ENCODE results near the gene ZDHHC14. TPM values are rescaled to one million over a fixed set of nuclear protein-coding genes. Genes with fewer than 3 reads are reported as not detected.

ZDHHC14 gene
- total and polyA plus RNA-seq, 3 donors from 2014 or later: 28.5 to 74.9 (median 67.9) TPM

DNA sequence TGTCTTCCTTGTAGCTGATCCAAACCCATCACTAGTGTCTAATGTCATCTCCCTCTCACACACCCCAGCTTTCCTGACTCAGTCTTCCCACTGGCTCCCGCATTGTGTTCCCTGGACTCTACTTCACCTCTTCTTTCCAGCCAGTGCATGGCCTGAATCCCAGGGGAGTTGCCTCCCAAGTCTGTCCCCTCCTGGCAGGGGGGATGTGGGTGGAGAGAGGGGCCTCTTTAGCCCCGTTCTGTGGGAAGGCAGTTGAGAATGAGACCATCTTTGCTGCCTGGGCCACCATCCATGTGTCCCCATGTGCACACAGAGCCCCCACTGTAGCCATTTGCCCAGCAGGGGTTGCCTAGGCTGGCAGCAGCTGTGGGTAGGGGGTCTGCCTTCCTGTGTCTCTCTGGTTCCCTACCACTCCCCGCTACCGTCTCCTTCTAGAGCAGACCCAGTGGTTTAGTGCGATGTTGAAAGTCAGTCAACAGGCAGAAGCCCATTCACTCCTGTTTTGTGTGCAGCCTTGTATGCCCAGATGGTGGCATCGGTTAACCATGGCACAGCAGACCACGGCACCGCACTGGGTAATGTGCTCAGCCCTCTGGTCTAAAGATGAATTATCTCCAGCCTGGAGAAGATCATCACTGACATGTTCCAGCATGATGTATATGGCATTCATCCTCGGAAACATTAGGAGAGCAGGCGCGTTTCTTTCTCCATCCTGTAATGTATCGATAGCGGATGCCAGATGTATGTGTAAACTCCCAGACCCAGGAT is 263.2 kb downstream of the ZDHHC14 start:
- Histone ChIP-seq H3K27ac (no peak overlapping the region), H3K9me3 (no peaks in the 10 kb centered on the region), H3K4me3 (no peak overlapping the region), H3K27me3 (no peaks in the 10 kb centered on the region), H3K4me1 (no peaks in the 10 kb centered on the region), H3K36me3 (ENCODE audit: low read depth, missing control alignments) (no peaks in the 10 kb centered on the region)
- no peak for TF ChIP-seq POLR2A (IDR thresholded peaks at IDR 0.05)
- TF ChIP-seq, protein P1, sequence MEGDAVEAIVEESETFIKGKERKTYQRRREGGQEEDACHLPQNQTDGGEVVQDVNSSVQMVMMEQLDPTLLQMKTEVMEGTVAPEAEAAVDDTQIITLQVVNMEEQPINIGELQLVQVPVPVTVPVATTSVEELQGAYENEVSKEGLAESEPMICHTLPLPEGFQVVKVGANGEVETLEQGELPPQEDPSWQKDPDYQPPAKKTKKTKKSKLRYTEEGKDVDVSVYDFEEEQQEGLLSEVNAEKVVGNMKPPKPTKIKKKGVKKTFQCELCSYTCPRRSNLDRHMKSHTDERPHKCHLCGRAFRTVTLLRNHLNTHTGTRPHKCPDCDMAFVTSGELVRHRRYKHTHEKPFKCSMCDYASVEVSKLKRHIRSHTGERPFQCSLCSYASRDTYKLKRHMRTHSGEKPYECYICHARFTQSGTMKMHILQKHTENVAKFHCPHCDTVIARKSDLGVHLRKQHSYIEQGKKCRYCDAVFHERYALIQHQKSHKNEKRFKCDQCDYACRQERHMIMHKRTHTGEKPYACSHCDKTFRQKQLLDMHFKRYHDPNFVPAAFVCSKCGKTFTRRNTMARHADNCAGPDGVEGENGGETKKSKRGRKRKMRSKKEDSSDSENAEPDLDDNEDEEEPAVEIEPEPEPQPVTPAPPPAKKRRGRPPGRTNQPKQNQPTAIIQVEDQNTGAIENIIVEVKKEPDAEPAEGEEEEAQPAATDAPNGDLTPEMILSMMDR (IDR thresholded peaks at IDR 0.05): no peak
- WGBS, 2 donors: 92 to 94% methylated on average over 10 to 13 of the region's 13 CpGs
- no peak for DNase-seq
- intact Hi-C loops (cut with DNase I; ENCODE audit: low total_unique reads): no loop called here

DNA sequence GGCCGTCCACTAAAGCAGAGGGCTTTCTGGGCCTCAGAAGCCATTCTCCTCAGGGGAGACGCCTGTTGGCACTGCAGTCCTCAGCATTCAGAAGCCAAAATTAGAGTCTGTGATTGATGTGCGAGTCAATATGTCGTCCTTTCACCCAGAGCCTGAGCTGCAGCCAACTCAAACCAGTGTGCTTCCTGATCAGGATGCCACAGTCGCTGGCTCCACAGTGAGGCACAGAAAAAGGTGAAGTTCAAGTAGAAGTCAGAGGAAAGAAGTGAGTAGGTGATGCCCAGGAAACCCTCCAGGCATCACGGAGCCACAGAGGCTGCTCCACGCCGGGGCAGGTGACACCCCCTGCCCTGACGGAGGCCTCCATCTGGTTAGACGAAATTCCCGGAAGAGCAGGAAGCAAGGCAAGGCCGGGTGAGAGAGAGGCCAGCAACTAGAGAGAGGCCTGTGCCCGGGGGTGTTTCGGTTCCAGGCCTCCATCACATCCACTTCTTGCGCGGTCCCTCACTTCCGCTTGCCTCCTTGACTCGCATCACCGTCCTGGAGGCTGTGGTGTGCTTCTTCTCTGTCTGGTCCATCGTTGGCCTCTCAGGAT is 264.3 kb downstream of the ZDHHC14 start:
- Histone ChIP-seq H3K4me1 (no peaks in the 10 kb centered on the region), H3K27ac (no peak overlapping the region), H3K36me3 (ENCODE audit: low read depth, missing control alignments) (no peaks in the 10 kb centered on the region), H3K27me3 (no peaks in the 10 kb centered on the region), H3K9me3 (no peaks in the 10 kb centered on the region), H3K4me3 (no peak overlapping the region)
- intact Hi-C loops (cut with DNase I; ENCODE audit: low total_unique reads): no loop called here
- TF ChIP-seq, protein P1 (IDR thresholded peaks at IDR 0.05): no peak
- no peak for TF ChIP-seq POLR2A (IDR thresholded peaks at IDR 0.05)
- no peak for DNase-seq
- 76 to 78% methylated on average over 17 to 20 of the region's 20 CpGs for WGBS, 2 donors

DNA sequence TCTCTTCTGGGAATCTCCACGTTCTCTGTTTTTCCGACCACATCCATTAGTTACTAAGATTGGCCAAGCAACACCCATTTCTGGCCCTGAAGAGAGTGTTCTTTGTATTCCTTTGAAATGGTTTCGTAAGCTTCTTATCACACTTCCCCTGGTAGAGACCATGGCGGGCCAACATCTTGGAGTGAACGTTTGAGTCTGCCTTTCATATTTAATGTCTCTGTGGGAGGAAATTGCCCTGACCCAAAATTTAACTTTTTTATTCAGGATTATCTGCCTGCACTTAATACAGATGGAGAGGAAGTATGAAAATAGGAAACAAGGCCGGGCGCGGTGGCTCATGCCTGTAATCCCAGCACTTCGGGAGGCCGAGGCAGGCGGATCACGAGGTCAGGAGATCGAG is 265.0 kb downstream of the ZDHHC14 start:
- intact Hi-C loops (cut with DNase I; ENCODE audit: low total_unique reads): no loop called here
- 75 to 82% methylated on average over 13 of the region's 13 CpGs for WGBS, 2 donors
- no peaks in the 10 kb centered on the region for H3K36me3 ChIP-seq (ENCODE audit: low read depth, missing control alignments)

DNA sequence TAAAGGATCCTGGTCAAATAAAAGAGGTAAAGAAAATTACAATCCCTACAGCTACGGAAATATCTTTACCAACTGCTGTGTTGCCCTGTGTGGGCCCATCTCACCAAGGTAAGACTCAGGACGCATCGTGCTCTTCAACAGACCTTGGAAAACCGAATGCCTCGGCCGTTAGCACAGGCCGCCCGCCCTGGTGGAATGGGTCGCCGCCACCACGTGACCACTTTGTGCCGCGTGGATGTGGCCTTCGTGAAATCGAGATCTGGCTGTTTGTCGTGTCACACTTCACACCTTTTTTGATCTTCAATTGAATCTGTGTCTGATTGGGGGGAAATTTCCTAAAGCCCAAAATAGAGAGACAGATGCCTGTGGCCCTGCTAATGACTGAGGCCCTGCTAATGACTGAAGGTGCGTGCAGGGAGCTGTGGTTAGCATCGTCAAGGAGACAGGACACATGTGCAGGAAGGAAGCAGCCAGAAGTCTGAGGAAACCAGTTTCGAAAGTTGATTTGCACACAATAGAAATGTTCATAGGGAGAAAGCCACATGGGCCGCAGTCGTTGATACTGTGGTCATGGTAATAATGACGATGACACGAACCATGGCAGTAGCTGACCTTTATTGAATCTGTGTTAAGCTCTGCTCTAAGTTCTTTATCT is 266.4 kb downstream of the ZDHHC14 start:
- Histone ChIP-seq H3K4me3 (no peak overlapping the region), H3K36me3 (ENCODE audit: low read depth, missing control alignments) (no peaks in the 10 kb centered on the region), H3K4me1 (no peaks in the 10 kb centered on the region), H3K27ac (no peak overlapping the region), H3K27me3 (no peaks in the 10 kb centered on the region), H3K9me3 (no peaks in the 10 kb centered on the region)
- intact Hi-C loops (cut with DNase I; ENCODE audit: low total_unique reads): no loop called here
- no peak for DNase-seq
- 93 to 95% methylated on average over 23 of the region's 23 CpGs for WGBS, 2 donors
- TF ChIP-seq, protein P1 (IDR thresholded peaks at IDR 0.05): no peak
- TF ChIP-seq POLR2A (IDR thresholded peaks at IDR 0.05): no peak

More for the DNA sequence above, 265.0 kb downstream of the ZDHHC14 start:
- Histone ChIP-seq H3K4me3 (no peak overlapping the region), H3K9me3 (no peaks in the 10 kb centered on the region), H3K27ac (no peak overlapping the region), H3K4me1 (no peaks in the 10 kb centered on the region), H3K27me3 (no peaks in the 10 kb centered on the region)
- TF ChIP-seq POLR2A (IDR thresholded peaks at IDR 0.05): no peak
- TF ChIP-seq, protein P1 (IDR thresholded peaks at IDR 0.05): no peak
- no peak for DNase-seq
